GM06990 (cell line): ENCODE measurements around the gene ANAPC10.

Experiments used
- DNase-seq: peaks from one replicate; pipeline ENCODE4 v3.0.0-alpha.2; 2011; ENCODE audit not compliant: insufficient read length; ENCODE audit errors: extremely low read depth
- H3K27me3 ChIP-seq: replicated peaks from 2 replicates; pipeline ENCODE4 v1.6.0; 2011; ENCODE audit warnings: low read length; ENCODE audit not compliant: control insufficient read depth, insufficient read depth
- H3K36me3 ChIP-seq: 2 replicates; pipeline ENCODE4 v1.5.1; 2011; ENCODE audit warnings: low read length; ENCODE audit not compliant: control insufficient read depth, insufficient read depth
- H3K4me3 ChIP-seq: replicated peaks from 2 replicates; pipeline ENCODE4 v1.5.1; 2011; ENCODE audit warnings: low read depth, mild to moderate bottlenecking, control low read depth, low read length
- TF ChIP-seq, protein P1 (sequence below): IDR thresholded peaks from 2 replicates; pipeline ENCODE4 v1.5.1; 2011; ENCODE audit warnings: low read length, control low read depth, mild to moderate bottlenecking, inconsistent platforms; ENCODE audit not compliant: insufficient read depth, poor library complexity, severe bottlenecking

Gene ANAPC10

DNA sequence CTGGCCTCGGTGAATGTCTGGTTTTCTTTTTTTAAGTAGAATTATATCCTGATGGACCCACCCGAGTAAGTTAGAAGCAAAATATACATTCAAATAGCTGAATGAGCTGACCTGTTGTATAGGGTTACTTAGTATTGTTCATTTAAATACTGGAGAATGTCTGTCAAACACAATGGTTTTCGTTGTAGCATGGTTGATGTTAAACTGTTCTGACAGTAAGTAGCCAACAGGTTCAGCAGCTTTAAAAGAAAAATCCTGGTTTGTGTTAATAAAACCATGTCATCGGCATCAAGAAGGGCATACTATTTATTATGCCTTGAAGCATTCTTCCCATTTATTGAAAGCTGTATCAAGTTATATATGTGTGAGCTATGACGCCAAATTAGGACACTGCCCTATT is 149.6 kb downstream of the ANAPC10 start:
- no peaks in the 10 kb centered on the region for H3K27me3 ChIP-seq
- TF ChIP-seq, protein P1, sequence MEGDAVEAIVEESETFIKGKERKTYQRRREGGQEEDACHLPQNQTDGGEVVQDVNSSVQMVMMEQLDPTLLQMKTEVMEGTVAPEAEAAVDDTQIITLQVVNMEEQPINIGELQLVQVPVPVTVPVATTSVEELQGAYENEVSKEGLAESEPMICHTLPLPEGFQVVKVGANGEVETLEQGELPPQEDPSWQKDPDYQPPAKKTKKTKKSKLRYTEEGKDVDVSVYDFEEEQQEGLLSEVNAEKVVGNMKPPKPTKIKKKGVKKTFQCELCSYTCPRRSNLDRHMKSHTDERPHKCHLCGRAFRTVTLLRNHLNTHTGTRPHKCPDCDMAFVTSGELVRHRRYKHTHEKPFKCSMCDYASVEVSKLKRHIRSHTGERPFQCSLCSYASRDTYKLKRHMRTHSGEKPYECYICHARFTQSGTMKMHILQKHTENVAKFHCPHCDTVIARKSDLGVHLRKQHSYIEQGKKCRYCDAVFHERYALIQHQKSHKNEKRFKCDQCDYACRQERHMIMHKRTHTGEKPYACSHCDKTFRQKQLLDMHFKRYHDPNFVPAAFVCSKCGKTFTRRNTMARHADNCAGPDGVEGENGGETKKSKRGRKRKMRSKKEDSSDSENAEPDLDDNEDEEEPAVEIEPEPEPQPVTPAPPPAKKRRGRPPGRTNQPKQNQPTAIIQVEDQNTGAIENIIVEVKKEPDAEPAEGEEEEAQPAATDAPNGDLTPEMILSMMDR = no peak
- H3K4me3 ChIP-seq = no peak overlapping the region
- DNase-seq = no peak
- H3K36me3 ChIP-seq = no peaks in the 10 kb centered on the region

DNA sequence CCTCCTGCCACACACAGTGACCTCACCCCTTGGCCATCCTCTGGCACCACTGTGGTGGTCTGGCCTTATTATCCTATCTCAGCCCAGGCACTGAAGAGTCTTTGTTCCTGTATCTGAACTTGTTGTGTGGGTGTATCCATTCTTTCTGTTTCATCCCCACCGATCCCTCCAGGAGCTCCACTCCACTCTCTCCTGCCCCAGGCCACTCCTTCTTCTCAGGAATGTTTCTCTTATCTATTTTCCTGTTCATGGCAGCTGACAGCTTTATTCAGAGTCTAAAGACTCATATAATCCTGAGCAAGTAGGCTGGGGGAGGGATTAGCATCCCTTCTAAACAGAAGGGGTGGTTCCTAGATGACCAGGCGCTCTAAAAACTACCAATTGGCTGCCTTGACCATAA is 150.0 kb downstream of the ANAPC10 start:
- TF ChIP-seq, protein P1 = no peak
- no peak for DNase-seq
- no peak overlapping the region for H3K4me3 ChIP-seq
- no peaks in the 10 kb centered on the region for H3K27me3 ChIP-seq
- H3K36me3 ChIP-seq = no peaks in the 10 kb centered on the region
